ENCODE results near the gene TPD52L1. TPM values are rescaled to one million over a fixed set of nuclear protein-coding genes. Genes with fewer than 3 reads are reported as not detected.

TPD52L1 gene
- total and polyA plus RNA-seq, 2 experiments from 2014 or later: 5.1 to 12.3 TPM

GRCh38 chr6:125188037-125188436, 34.5 kb downstream of the TPD52L1 start:
- no peaks in the 10 kb centered on the region for H3K27me3 ChIP-seq (replicated peaks; ENCODE audit: insufficient read depth)
- no peak overlapping the region for H3K4me3 ChIP-seq
- no peaks in the 10 kb centered on the region for H4K20me1 ChIP-seq (ENCODE audit: insufficient read depth)
- DNase-seq: peak; percentile 72
- no peaks in the 10 kb centered on the region for H3K9me2 ChIP-seq (ENCODE audit: insufficient read depth)
- WGBS, 2 experiments (ENCODE audit: low coverage in 1 of 2, low lambda C conversion rate in 2 of 2, missing lambda C conversion rate in 2 of 2): 55% methylated on average over 2 of the region's 2 CpGs
- H3K9ac ChIP-seq: no peak overlapping the region
- H2AFZ ChIP-seq: peak overlapping the region; percentile 52
- TF ChIP-seq EZH2phosphoT487 (IDR thresholded peaks at IDR 0.05; ENCODE audit: insufficient read depth, low read depth) (no peak), EZH2 (IDR thresholded peaks at IDR 0.05; ENCODE audit: insufficient read depth, poor library complexity, severe bottlenecking) (no peak)
- H3K9me3 ChIP-seq (ENCODE audit: low read depth): no peaks in the 10 kb centered on the region
- no peaks in the 10 kb centered on the region for H3K79me2 ChIP-seq (ENCODE audit: insufficient read depth)
- H3K4me1 ChIP-seq (ENCODE audit: insufficient read depth): peaks cover 13% of the 10 kb centered on the region
- no peaks in the 10 kb centered on the region for H3F3A ChIP-seq (ENCODE audit: insufficient read depth)
- no peaks in the 10 kb centered on the region for H3K36me3 ChIP-seq (ENCODE audit: low read depth)
- peak overlapping the region; percentile 0 for H3K4me2 ChIP-seq (ENCODE audit: unreplicated experiment)
- H3K27ac ChIP-seq: peak overlapping the region; percentile 19; the same call in 1 of the 2 replicates
- in situ Hi-C loops (cut with MboI): no loop called here

- Histone ChIP-seq H2AFZ (no peak overlapping the region), H4K20me1 (ENCODE audit: insufficient read depth) (no peaks in the 10 kb centered on the region), H3K36me3 (ENCODE audit: low read depth) (no peaks in the 10 kb centered on the region), H3F3A (ENCODE audit: insufficient read depth) (no peaks in the 10 kb centered on the region), H3K9me3 (ENCODE audit: low read depth) (no peaks in the 10 kb centered on the region), H3K4me3 (no peak overlapping the region), H3K27me3 (replicated peaks; ENCODE audit: insufficient read depth) (no peaks in the 10 kb centered on the region), H3K4me1 (ENCODE audit: insufficient read depth) (peaks cover 16% of the 10 kb centered on the region), H3K79me2 (ENCODE audit: insufficient read depth) (no peaks in the 10 kb centered on the region), H3K9me2 (ENCODE audit: insufficient read depth) (no peaks in the 10 kb centered on the region), H3K4me2 (ENCODE audit: unreplicated experiment) (peak overlapping the region; percentile 0), H3K27ac (no peak overlapping the region), H3K9ac (no peak overlapping the region)
- WGBS, 2 experiments (ENCODE audit: low coverage in 1 of 2, low lambda C conversion rate in 2 of 2, missing lambda C conversion rate in 2 of 2): 79 to 87% methylated on average over 1 of the region's 1 CpG
- TF ChIP-seq EZH2 (IDR thresholded peaks at IDR 0.05; ENCODE audit: insufficient read depth, poor library complexity, severe bottlenecking): no peak
- no peak for TF ChIP-seq EZH2phosphoT487 (IDR thresholded peaks at IDR 0.05; ENCODE audit: insufficient read depth, low read depth)
- no peak for DNase-seq
- in situ Hi-C loops (cut with MboI): no loop called here
Measured at GRCh38 chr6:125188594-125189203, 35.1 kb downstream of the TPD52L1 start.

- no peaks in the 10 kb centered on the region for H3K36me3 ChIP-seq (ENCODE audit: low read depth)
- H3K27ac ChIP-seq: no peak overlapping the region
- no peak for TF ChIP-seq EZH2phosphoT487 (IDR thresholded peaks at IDR 0.05; ENCODE audit: insufficient read depth, low read depth)
- no peak for TF ChIP-seq EZH2 (IDR thresholded peaks at IDR 0.05; ENCODE audit: insufficient read depth, poor library complexity, severe bottlenecking)
- H3K9me2 ChIP-seq (ENCODE audit: insufficient read depth): no peaks in the 10 kb centered on the region
- no peaks in the 10 kb centered on the region for H3K79me2 ChIP-seq (ENCODE audit: insufficient read depth)
- no peak overlapping the region for H3K9ac ChIP-seq
- no peaks in the 10 kb centered on the region for H3K9me3 ChIP-seq (ENCODE audit: low read depth)
- H3F3A ChIP-seq (ENCODE audit: insufficient read depth): no peaks in the 10 kb centered on the region
- no peak for DNase-seq
- H2AFZ ChIP-seq: no peak overlapping the region
- H3K4me2 ChIP-seq (ENCODE audit: unreplicated experiment): no peak overlapping the region
- no peaks in the 10 kb centered on the region for H3K27me3 ChIP-seq (replicated peaks; ENCODE audit: insufficient read depth)
- in situ Hi-C loops (cut with MboI): no loop called here
- peaks cover 16% of the 10 kb centered on the region for H3K4me1 ChIP-seq (ENCODE audit: insufficient read depth)
- H3K4me3 ChIP-seq: no peak overlapping the region
- no peaks in the 10 kb centered on the region for H4K20me1 ChIP-seq (ENCODE audit: insufficient read depth)
- WGBS, 2 experiments (ENCODE audit: low coverage in 1 of 2, low lambda C conversion rate in 2 of 2, missing lambda C conversion rate in 2 of 2): 26 to 33% methylated on average over 1 of the region's 1 CpG
Measured at GRCh38 chr6:125189494-125189893, 35.9 kb downstream of the TPD52L1 start.

DNA sequence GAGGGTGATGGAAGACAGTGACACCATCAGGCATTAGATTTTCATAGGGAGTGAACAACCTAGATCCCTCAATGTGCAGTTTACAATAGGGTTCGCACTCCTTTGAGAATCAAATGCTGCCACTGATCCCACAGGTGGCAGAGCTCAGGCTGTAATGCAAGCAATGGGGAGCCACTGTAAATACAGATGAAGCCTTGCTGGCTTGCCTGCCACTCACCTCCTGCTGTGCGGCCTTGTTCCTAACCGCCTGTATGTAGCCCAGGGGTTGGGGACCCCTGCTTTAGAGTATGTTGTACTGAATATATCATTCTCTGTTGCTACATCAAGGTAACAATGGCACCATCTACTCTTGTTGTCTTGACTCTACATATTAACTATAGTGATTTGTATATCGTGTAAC, 37.1 kb downstream of the TPD52L1 start:
- Histone ChIP-seq H3K9ac (no peak overlapping the region), H3K4me2 (ENCODE audit: unreplicated experiment) (no peak overlapping the region), H3K9me3 (ENCODE audit: low read depth) (no peaks in the 10 kb centered on the region), H3F3A (ENCODE audit: insufficient read depth) (no peaks in the 10 kb centered on the region), H4K20me1 (ENCODE audit: insufficient read depth) (no peaks in the 10 kb centered on the region), H3K79me2 (ENCODE audit: insufficient read depth) (no peaks in the 10 kb centered on the region), H3K4me1 (ENCODE audit: insufficient read depth) (peaks cover 16% of the 10 kb centered on the region), H3K27ac (no peak overlapping the region), H3K36me3 (ENCODE audit: low read depth) (no peaks in the 10 kb centered on the region), H3K4me3 (no peak overlapping the region), H3K9me2 (ENCODE audit: insufficient read depth) (no peaks in the 10 kb centered on the region), H3K27me3 (replicated peaks; ENCODE audit: insufficient read depth) (no peaks in the 10 kb centered on the region), H2AFZ (no peak overlapping the region)
- 91 to 98% methylated on average over 4 of the region's 4 CpGs for WGBS, 2 experiments (ENCODE audit: low coverage in 1 of 2, low lambda C conversion rate in 2 of 2, missing lambda C conversion rate in 2 of 2)
- TF ChIP-seq EZH2phosphoT487 (IDR thresholded peaks at IDR 0.05; ENCODE audit: insufficient read depth, low read depth) (no peak), EZH2 (IDR thresholded peaks at IDR 0.05; ENCODE audit: insufficient read depth, poor library complexity, severe bottlenecking) (no peak)
- DNase-seq: no peak
- in situ Hi-C loops (cut with MboI): no loop called here
